WTC11 (cell line): ENCODE measurements around the gene EDN1.

Source experiments
- CTCF ChIP-seq: fragments of 200-600 bp; IDR thresholded peaks from 2 replicates; pipeline ENCODE4 v1.8.0; 2022; ENCODE audit warnings: antibody characterized with exemption
- ESRRA ChIP-seq: sonication (generic); formaldehyde crosslinking; IDR thresholded peaks from 2 replicates; pipeline ENCODE4 v1.8.1; 2022; ENCODE audit warnings: mild to moderate bottlenecking, missing genetic modification reagents, borderline replicate concordance
- ETV6 ChIP-seq: sonication (generic); formaldehyde crosslinking; IDR thresholded peaks from 2 replicates; pipeline ENCODE4 v1.8.1; 2022; ENCODE audit warnings: mild to moderate bottlenecking, missing genetic modification reagents
- MXD4 ChIP-seq: fragments of 250-450 bp; sonication (Bioruptor Pico); IDR thresholded peaks from 2 replicates; pipeline ENCODE4 v1.8.0; 2021; ENCODE audit warnings: mild to moderate bottlenecking, moderate library complexity, borderline replicate concordance
- NR3C1 ChIP-seq: sonication (generic); formaldehyde crosslinking; conservative IDR thresholded peaks from 2 replicates; pipeline ENCODE4 v1.8.1; 2023; ENCODE audit warnings: low read depth, mild to moderate bottlenecking, missing genetic modification reagents
- TF ChIP-seq, protein P1 (sequence below): sonication (generic); formaldehyde crosslinking; IDR thresholded peaks from 2 replicates; pipeline ENCODE4 v1.8.0; 2022; ENCODE audit warnings: mild to moderate bottlenecking, missing genetic modification reagents

- TF ChIP-seq CTCF (no peak), ETV6 (CRISPR knock-in tag) (no peak), ESRRA (CRISPR knock-in tag) (no peak), MXD4 (CRISPR knock-in tag) (no peak), NR3C1 (CRISPR knock-in tag) (no peak)
- TF ChIP-seq, protein P1, sequence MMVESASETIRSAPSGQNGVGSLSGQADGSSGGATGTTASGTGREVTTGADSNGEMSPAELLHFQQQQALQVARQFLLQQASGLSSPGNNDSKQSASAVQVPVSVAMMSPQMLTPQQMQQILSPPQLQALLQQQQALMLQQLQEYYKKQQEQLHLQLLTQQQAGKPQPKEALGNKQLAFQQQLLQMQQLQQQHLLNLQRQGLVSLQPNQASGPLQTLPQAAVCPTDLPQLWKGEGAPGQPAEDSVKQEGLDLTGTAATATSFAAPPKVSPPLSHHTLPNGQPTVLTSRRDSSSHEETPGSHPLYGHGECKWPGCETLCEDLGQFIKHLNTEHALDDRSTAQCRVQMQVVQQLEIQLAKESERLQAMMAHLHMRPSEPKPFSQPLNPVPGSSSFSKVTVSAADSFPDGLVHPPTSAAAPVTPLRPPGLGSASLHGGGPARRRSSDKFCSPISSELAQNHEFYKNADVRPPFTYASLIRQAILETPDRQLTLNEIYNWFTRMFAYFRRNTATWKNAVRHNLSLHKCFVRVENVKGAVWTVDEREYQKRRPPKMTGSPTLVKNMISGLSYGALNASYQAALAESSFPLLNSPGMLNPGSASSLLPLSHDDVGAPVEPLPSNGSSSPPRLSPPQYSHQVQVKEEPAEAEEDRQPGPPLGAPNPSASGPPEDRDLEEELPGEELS (CRISPR knock-in tag) = no peak
Observed at GRCh38 chr6:12258191-12258590, 32.0 kb upstream of the EDN1 start.
